Endodermal cell (in vitro differentiated cells): Measurements from ENCODE around the gene ATOH1. TPM values are rescaled to one million over a fixed set of nuclear protein-coding genes. Genes with fewer than 3 reads are reported as not detected.

ENCODE experiments used
- DNase-seq: peaks from one replicate; pipeline ENCODE4 v3.0.0-alpha.2; 2017
- H3K27ac ChIP-seq: 2 replicates; pipeline ENCODE4 v1.5.1; 2013; ENCODE audit warnings: mild to moderate bottlenecking, low read depth, low read length, moderate library complexity
- H3K27me3 ChIP-seq: 2 replicates; pipeline ENCODE4 v1.6.1; 2013; ENCODE audit warnings: mild to moderate bottlenecking, low read length, moderate library complexity; ENCODE audit not compliant: insufficient read depth, control insufficient read depth, poor library complexity, severe bottlenecking
- H3K36me3 ChIP-seq: 2 replicates; pipeline ENCODE4 v1.7.0; 2013; ENCODE audit warnings: mild to moderate bottlenecking, low read length, moderate library complexity; ENCODE audit not compliant: control insufficient read depth, insufficient read depth
- H3K4me1 ChIP-seq: one replicate; pipeline ENCODE4 v1.7.0; 2013; ENCODE audit warnings: low read length; ENCODE audit not compliant: control insufficient read depth, insufficient read depth
- H3K4me3 ChIP-seq: 2 replicates; pipeline ENCODE4 v1.5.1; 2013; ENCODE audit warnings: mild to moderate bottlenecking, low read length, moderate library complexity
- H3K9ac ChIP-seq: 2 replicates; pipeline ENCODE4 v1.6.1; 2013; ENCODE audit warnings: mild to moderate bottlenecking, low read length, moderate library complexity; ENCODE audit not compliant: poor library complexity, severe bottlenecking; ENCODE audit errors: extremely low read depth
- H3K9me3 ChIP-seq: 2 replicates; pipeline ENCODE4 v1.6.1; 2013; ENCODE audit warnings: mild to moderate bottlenecking, low read length, moderate library complexity; ENCODE audit not compliant: control insufficient read depth
- H3K27ac Mint-ChIP-seq: 2 replicates; pipeline ENCODE4 v1.8.0; 2020; ENCODE audit warnings: mixed read lengths
- H3K27me3 Mint-ChIP-seq: 2 replicates; pipeline ENCODE4 v1.8.0; 2021; ENCODE audit warnings: mild to moderate bottlenecking, mixed read lengths; ENCODE audit not compliant: insufficient read depth
- H3K36me3 Mint-ChIP-seq: 2 replicates; pipeline ENCODE4 v1.8.0; 2020; ENCODE audit warnings: low read depth, mixed read lengths
- H3K4me1 Mint-ChIP-seq: 2 replicates; pipeline ENCODE4 v1.8.0; 2020; ENCODE audit warnings: mixed read lengths
- H3K4me3 Mint-ChIP-seq: 2 replicates; pipeline ENCODE4 v1.8.0; 2020; ENCODE audit warnings: mild to moderate bottlenecking, moderate library complexity, mixed read lengths
- H3K9me3 Mint-ChIP-seq: 2 replicates; pipeline ENCODE4 v1.8.0; 2020; ENCODE audit warnings: mild to moderate bottlenecking, mixed read lengths
- WGBS, 2 experiments: methylation state at CpG; one replicate each; pipeline versions ENCODE4 v1.1.5 to v1.1.7; 2013; ENCODE audit warnings: missing lambda C conversion rate in 2 of 2, mixed read lengths in 1 of 2; ENCODE audit not compliant: insufficient coverage in 1 of 2, insufficient read length in 1 of 2; 5-methylcytosine and 5-hydroxymethylcytosine counted together
- total RNA-seq, 2 donors: library from RNA; stranded (reverse); fragmentation: NEBNext Ultra II Directional in 1 of 2; extraction: Animal tissue kit (Norgen Biotek cat#: 25700) in 1 of 2; gene quantifications; 2 replicates in 1 of 2; 3 replicates in 1 of 2; pipeline ENCODE4 v1.2.1, GENCODE V29; 2021
- TF ChIP-seq, protein P1 (sequence below): fragments of 200-600 bp; sonication (generic); conservative IDR thresholded peaks from 2 replicates; pipeline ENCODE4 v1.5.0; 2021; ENCODE audit warnings: antibody characterized with exemption, mild to moderate bottlenecking

The ATOH1 gene
- total RNA-seq, 2 donors from 2014 or later: 1.0 to 1.6 TPM

DNA sequence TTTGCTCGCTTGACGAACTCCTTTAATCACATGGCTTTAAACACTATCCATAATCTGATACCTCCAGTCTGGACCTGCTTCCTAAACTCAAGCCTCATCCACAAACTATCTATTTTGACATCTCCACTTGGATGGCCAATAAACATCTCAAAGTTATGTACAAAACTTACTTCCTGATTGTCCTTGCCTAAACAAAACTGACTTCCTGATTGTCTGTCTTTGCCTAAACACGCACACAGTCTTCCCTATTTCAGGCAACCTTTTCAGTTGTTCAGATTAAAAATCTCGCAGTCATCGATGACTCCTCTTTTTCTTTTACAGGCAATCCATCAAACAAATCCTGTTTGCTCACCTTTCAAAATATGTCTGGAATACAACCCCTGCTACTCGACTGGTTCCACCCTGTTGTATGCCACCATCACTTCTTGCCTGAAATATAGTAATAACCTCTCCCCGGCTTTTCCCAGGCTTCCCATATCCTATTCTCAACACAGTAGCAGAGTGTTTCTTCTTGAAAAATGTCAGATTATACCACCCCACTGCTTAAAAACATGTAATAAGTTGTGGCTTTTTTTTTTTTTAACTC is 39.0 kb downstream of the ATOH1 start:
- TF ChIP-seq, protein P1, sequence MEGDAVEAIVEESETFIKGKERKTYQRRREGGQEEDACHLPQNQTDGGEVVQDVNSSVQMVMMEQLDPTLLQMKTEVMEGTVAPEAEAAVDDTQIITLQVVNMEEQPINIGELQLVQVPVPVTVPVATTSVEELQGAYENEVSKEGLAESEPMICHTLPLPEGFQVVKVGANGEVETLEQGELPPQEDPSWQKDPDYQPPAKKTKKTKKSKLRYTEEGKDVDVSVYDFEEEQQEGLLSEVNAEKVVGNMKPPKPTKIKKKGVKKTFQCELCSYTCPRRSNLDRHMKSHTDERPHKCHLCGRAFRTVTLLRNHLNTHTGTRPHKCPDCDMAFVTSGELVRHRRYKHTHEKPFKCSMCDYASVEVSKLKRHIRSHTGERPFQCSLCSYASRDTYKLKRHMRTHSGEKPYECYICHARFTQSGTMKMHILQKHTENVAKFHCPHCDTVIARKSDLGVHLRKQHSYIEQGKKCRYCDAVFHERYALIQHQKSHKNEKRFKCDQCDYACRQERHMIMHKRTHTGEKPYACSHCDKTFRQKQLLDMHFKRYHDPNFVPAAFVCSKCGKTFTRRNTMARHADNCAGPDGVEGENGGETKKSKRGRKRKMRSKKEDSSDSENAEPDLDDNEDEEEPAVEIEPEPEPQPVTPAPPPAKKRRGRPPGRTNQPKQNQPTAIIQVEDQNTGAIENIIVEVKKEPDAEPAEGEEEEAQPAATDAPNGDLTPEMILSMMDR: no peak
- Mint-ChIP-seq H3K36me3 (no peaks in the 10 kb centered on the region), H3K27ac (no peak overlapping the region), H3K9me3 (no peaks in the 10 kb centered on the region), H3K4me3 (no peak overlapping the region), H3K4me1 (no peaks in the 10 kb centered on the region), H3K27me3 (no peaks in the 10 kb centered on the region)
- Histone ChIP-seq H3K36me3 (no peaks in the 10 kb centered on the region), H3K9me3 (no peaks in the 10 kb centered on the region), H3K27ac (no peak overlapping the region), H3K27me3 (no peaks in the 10 kb centered on the region), H3K4me1 (no peaks in the 10 kb centered on the region), H3K4me3 (no peak overlapping the region), H3K9ac (no peak overlapping the region)
- 96 to 99% methylated on average over 6 to 7 of the region's 7 CpGs for WGBS, 2 experiments
- DNase-seq: no peak

DNA sequence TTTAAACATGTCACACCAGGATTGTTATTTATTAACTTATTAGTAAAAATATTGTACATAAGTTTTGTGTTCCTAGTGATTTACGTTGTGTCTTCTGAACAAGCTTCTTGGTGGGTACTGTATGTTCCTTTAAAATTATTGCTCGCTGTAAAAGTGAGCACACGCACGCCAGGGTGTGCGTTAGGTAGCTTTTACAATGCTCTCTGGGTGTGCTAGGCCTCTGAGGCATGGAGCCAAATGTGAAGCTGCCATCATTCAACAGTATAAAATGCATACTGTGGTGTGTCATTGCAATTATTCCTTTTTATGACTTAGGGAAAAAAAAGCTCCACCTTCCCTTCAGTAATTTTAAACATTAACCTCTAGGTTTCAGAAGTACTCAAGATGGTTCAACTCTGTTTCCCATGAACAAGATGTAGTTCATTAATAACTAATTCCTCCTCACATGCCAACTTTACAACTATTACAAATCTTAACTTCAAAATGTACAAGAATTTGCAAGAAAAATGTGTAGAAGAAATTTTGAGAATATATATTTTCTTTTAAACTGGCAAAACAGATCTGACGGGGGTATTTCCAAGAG is 42.4 kb downstream of the ATOH1 start:
- DNase-seq: no peak
- no peaks in the 10 kb centered on the region for H3K36me3 Mint-ChIP-seq
- H3K36me3 ChIP-seq: no peaks in the 10 kb centered on the region
- peaks cover 5% of the 10 kb centered on the region for H3K27me3 ChIP-seq
- 98 to 100% methylated on average over 1 to 5 of the region's 6 CpGs for WGBS, 2 experiments
- H3K9me3 Mint-ChIP-seq: no peaks in the 10 kb centered on the region
- TF ChIP-seq, protein P1: no peak
- H3K27ac Mint-ChIP-seq: no peak overlapping the region
- no peak overlapping the region for H3K9ac ChIP-seq
- H3K4me1 Mint-ChIP-seq: no peaks in the 10 kb centered on the region
- H3K27ac ChIP-seq: no peak overlapping the region
- H3K4me1 ChIP-seq: no peaks in the 10 kb centered on the region
- no peaks in the 10 kb centered on the region for H3K9me3 ChIP-seq
- no peak overlapping the region for H3K4me3 ChIP-seq
- H3K4me3 Mint-ChIP-seq: no peak overlapping the region
- H3K27me3 Mint-ChIP-seq: peaks cover under 1% of the 10 kb centered on the region

DNA sequence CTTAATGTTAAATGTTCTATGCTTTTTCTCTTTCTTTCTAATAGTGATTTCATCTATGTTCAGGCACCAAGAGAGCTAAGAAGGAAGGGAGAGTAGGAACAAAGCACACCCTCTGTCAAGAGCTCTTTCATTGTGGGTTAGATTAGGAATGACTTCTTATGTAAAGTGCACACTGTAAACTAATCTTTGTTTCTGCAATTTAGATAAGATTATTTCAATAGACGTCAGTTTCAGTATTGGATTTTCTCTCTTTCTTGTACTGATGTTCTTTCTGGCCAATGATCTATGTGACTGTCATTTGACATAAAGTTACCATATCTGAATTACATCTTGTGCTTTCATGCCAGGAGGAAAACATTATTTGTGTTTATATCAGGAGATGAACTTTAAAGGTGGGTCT is 48.2 kb downstream of the ATOH1 start:
- Mint-ChIP-seq H3K4me3 (no peak overlapping the region), H3K9me3 (peaks cover 2% of the 10 kb centered on the region), H3K27me3 (peaks cover 6% of the 10 kb centered on the region), H3K36me3 (no peaks in the 10 kb centered on the region), H3K27ac (no peak overlapping the region), H3K4me1 (no peaks in the 10 kb centered on the region)
- no peaks in the 10 kb centered on the region for H3K4me1 ChIP-seq
- no peaks in the 10 kb centered on the region for H3K36me3 ChIP-seq
- no peak overlapping the region for H3K9ac ChIP-seq
- H3K4me3 ChIP-seq: no peak overlapping the region
- TF ChIP-seq, protein P1: no peak
- no peak overlapping the region for H3K27ac ChIP-seq
- 82 to 100% methylated on average over 1 of the region's 1 CpG for WGBS, 2 experiments
- H3K27me3 ChIP-seq: peaks cover 5% of the 10 kb centered on the region
- no peak for DNase-seq
- no peaks in the 10 kb centered on the region for H3K9me3 ChIP-seq
